GM21360 (cell line): ENCODE results near the gene OSBP2.
"Not testable (repeated sequence)": the region's sequence is repeated elsewhere in the genome, so short reads cannot be mapped to it uniquely, and the experiment has no call there.

Experiments
- ATAC-seq: cut with Tn5 transposase; IDR thresholded peaks from one replicate; pipeline ENCODE4 v1.9.1; 2021; ENCODE audit warnings: mild to moderate bottlenecking, moderate library complexity; ENCODE audit not compliant: unreplicated experiment

Gene OSBP2

DNA sequence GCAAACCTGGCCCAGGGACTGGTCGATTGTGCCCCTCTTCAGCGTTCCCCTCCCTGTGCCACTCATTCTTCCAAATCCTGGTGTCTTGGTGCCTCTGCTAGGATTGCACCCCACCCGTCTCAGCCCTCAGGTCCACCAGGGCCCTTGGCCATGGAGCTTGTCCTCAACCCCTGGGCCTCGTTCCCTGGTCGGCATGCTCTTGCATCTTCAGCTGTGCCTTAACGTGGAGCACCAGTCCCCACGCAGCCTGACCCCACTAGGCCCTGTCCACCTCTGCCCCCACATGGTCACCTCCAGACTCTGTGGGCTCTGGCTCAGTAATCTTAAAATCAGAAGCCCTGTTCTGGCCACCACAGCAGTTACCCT, 61.1 kb downstream of the OSBP2 start:
- no peak for ATAC-seq

- ATAC-seq, result no peak
Observed at GRCh38 chr22:30763815-30764673, 69.4 kb downstream of the OSBP2 start.

GRCh38 chr22:30767661-30768060, 73.0 kb downstream of the OSBP2 start:
- ATAC-seq, result no peak

DNA sequence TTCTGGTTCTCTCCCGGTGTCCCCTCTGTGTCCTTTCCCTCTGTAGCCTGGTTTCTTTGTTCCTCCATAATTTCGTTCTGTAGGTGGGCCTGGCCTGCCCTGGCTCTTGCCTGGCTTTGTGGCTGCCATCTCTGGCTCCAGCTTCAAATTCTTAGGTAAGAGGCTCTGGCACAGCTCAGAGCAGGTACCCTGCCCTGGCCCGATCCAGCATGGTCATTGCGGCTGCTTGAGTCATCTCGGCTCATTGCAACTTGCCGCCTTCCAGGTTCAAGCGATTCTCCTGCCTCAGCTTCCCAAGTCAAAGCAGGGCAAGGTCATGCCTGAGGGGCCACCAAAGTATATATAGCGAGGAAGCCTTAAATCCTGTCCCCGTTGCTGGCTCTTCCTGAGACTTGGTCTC, 76.0 kb downstream of the OSBP2 start:
- no peak for ATAC-seq

DNA sequence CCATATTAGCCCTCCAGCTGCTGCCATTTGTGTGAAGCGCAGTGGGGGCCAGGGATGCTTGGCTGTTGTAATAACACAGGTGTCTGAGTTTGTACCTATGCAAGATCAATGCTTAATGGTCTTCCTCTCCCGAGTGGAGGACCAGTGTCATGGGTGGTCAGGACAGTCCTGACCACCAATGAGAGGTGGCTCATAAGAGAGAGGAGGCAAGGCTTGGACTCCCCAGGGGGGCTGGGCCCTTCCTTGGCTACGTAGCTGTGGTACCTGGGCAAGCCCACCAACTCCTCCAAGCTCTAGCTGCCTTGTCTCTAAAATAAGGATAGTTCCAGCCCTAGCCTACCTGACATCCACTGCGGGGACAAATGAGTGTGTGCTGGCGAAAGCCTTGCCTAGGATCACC, 79.2 kb downstream of the OSBP2 start:
- ATAC-seq, result no peak

GRCh38 chr22:30774566-30774965, 79.9 kb downstream of the OSBP2 start:
- ATAC-seq, result no peak

- no peak for ATAC-seq
Observed at GRCh38 chr22:30776476-30776875, 81.8 kb downstream of the OSBP2 start.

DNA sequence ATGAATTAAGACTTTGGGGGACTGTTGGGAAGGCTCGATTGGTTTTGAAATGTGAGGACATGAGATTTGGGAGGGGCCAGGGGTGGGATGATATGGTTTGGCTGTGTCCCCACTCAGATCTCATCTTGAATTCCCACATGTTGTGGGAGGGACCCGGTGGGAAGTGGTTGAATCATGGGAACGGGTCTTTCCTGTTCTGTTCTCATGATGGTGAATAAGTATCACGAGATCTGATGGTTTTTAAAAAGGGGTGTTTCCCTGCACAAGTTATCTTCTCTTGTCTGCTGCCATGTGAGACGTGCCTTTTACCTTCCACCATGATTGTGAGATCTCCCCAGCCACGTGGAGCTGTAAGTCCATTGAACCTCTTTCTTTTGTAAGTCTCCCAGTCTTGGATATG, 82.5 kb downstream of the OSBP2 start:
- not testable (repeated sequence) for ATAC-seq

DNA sequence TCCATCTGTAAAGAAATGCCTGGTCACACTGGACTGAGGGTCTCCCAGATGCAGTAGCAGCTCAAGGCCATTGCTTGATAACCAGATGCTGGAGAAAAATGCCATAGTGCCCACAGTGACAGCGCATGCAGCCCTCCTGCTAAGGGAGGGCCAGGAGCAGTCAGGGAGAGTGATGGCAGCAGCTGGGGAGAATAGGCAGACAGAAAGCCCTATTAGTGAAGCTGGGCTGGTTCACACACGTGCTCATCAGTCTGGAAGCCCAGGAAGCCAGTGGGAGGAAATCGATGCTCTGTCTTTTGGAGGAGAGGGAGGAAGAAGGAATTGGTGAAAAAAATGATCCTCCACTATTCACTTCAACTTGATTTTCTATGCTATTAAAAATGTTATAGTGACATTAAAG, 82.9 kb downstream of the OSBP2 start:
- no peak for ATAC-seq

DNA sequence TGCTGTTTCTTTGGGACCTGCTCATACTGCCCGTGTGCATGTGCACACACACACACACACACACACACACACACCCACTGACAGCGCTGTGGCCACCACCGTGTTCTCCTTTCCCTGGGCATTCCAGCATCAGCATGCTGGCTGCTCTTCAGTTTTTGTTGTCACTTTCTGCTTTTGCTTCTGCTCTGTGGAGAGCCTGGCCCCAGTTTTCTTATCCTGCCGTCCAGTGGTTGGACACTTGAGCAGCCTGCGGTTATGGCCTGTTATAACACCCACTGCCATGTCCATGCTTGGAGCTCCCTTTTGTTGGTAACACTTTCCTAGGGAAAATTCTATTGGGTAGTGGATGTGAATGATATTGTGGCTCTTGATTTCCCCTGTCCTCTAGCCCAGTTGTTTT, 83.6 kb downstream of the OSBP2 start:
- ATAC-seq, result no peak

GRCh38 chr22:30780026-30780425, 85.4 kb downstream of the OSBP2 start:
- ATAC-seq, result no peak

GRCh38 chr22:30781271-30781875, 86.7 kb downstream of the OSBP2 start:
- no peak for ATAC-seq

DNA sequence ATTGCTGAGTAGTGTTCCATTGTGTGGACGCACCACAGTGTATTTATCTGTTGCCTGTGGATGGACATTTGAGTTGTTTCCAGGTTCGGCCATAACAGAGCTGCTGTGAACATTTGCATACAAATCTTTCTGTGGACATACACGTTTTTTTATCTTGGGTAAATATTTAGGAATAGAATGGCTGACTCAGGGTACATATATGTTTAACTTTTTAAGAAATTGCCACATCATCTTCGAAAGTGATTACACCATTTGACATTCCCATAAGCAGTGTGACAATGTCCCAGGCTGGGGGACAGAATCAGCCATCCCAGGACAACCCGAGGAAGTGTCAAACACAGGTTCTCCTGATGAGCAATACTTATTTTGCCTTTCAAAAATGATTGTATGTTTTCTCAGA, 87.9 kb downstream of the OSBP2 start:
- no peak for ATAC-seq

DNA sequence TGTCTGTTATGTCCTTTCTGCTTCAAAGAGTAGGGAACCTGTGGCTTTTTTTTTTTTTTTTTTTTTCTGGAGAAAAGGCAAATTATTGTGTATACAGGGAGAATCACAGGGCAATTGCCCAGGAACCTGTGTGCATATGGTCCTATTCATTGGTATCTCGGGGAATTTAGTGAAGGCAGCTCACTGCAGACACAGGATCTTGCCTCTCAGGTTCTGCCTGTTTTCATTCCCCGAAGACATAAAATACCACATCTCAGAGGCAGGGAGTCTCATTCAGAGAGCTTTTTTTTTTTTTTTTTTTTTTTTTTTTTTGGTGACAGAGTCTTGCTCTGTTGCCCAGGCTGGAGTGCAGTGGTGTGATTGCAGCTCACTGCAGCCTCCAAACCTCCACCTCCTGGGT, 88.3 kb downstream of the OSBP2 start:
- ATAC-seq, result no peak

GRCh38 chr22:30785527-30785926, 90.9 kb downstream of the OSBP2 start:
- ATAC-seq, result no peak

GRCh38 chr22:30790366-30790765, 95.7 kb downstream of the OSBP2 start:
- no peak for ATAC-seq

DNA sequence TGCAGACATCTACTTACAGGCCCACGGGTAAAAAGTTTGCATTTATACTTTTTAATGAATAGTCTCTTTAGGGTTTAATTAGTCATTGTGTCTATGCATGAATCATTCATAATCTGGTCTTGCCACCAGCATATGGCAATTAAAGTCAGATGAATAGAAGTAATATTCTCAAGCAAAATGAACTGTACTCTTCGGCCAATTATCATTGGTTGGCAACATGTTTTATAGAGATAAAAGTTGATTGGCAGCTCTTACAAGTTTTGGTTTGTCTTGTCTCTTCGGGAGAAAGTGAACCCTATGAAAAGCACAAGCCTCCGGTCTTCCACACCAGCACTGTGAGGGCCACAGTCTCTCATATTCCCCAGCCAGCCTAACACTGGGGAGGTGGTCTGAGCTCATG, 97.8 kb downstream of the OSBP2 start:
- no peak for ATAC-seq

DNA sequence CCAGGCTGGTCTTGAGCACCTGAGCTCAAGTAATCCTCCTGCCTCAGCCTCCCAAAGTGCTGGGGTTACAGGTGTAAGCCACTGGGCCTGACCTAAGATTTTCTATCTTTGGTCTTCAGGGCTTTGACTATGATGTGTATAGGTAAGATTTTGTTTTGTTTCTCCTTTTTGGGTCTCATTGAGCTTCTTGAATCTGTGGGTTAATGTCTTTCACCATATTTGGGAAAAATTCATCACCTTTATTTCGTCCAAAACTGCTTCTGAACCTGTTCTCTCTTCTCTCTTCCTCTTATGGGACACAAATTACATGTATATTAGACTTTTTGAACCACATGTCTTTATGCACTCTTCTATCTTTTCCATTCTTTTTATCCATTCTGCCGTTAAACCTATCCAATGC, 100.4 kb downstream of the OSBP2 start:
- no peak for ATAC-seq

GRCh38 chr22:30801695-30802094, 107.0 kb downstream of the OSBP2 start:
- ATAC-seq, result no peak

GRCh38 chr22:30802202-30803166, 107.8 kb downstream of the OSBP2 start:
- no peak for ATAC-seq

DNA sequence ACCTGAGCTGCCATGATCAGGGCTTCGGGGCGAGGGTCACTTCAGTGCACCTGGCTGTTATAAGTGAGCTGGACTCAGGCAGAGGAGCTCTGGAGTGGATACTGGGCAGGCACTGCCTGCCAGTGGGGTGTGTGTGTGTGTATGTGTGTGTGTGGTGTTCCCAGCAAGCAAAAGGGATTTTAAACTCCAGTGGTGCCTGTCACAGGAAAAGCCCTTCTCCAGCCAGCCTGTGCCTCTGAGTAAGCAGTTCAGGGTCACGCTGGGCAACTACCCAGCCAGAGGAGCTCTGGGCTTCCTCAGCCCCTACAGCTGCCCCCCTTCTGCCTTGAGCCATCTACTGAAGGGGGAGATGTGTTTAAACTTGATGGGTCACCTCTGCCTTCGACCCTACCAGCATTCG, 109.0 kb downstream of the OSBP2 start:
- no peak for ATAC-seq

DNA sequence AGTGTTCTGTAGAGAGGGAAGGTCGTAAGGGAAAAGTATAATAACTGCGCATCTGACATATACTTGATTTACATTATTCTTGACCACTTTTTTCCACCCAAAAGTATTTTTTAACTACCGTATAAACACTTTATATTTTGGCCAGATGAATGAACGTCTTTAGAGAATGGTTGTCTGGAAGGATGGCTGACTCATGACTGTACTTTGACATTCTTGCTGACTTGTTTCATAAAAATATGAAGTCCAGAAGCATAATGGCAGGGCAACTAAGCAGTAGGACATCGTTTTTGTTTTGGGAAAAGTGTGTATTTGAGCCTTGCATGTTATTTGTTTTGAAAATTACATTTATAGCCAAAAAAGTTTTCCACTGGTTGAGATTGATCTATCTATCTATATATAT, 110.0 kb downstream of the OSBP2 start:
- no peak for ATAC-seq
